VCaP (cell line): ENCODE data around the gene COL18A1.

Experiments used
- H3K27ac ChIP-seq: fragments of 450-650 bp; 2 replicates; pipeline ENCODE4 v1.5.1; 2017
- TF ChIP-seq, protein P1 (sequence below): fragments of 450-650 bp; conservative IDR thresholded peaks from 2 replicates; pipeline ENCODE4 v1.5.1; 2017; ENCODE audit warnings: mild to moderate bottlenecking, moderate library complexity

Gene COL18A1

DNA sequence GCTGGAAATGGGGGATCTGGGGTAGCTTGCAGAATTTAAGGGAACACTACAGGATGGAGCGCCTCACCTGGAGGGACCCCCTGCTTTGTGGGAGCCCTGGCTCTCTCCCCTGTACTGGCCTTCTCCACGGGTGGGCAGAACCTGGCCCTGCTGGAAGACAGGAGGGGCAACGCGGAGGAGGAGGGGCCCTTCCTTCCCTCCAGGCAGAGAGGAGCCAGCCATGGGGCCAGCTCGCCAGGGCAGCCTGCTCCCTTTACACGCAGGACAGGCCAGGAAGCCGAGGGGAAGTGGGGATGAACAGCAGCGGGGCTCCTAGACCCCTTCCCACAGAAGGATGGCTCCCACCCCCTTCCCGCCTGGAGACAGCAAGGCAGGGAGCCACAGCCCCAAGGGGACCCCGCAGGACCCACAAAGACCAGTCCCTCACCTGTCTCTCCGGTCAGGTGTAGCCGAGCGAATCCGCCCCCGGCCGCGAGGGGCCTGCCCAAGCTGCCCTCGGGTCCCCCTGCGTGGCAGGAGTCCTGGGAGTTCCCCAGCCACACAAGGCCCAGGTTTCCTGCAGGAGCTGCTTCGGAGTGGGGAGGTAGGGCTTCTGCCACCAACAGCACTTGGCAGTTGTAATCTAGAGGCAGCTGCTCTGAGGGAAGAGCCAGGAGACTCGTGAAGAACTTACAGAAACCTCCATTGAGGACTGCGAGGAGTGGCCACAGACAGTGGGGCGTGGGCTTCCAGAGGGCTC lies 138.9 kb downstream of the COL18A1 start:
- TF ChIP-seq, protein P1, sequence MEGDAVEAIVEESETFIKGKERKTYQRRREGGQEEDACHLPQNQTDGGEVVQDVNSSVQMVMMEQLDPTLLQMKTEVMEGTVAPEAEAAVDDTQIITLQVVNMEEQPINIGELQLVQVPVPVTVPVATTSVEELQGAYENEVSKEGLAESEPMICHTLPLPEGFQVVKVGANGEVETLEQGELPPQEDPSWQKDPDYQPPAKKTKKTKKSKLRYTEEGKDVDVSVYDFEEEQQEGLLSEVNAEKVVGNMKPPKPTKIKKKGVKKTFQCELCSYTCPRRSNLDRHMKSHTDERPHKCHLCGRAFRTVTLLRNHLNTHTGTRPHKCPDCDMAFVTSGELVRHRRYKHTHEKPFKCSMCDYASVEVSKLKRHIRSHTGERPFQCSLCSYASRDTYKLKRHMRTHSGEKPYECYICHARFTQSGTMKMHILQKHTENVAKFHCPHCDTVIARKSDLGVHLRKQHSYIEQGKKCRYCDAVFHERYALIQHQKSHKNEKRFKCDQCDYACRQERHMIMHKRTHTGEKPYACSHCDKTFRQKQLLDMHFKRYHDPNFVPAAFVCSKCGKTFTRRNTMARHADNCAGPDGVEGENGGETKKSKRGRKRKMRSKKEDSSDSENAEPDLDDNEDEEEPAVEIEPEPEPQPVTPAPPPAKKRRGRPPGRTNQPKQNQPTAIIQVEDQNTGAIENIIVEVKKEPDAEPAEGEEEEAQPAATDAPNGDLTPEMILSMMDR = no peak
- H3K27ac ChIP-seq = peak overlapping the region; percentile 90; the same call in 1 of the 2 replicates

DNA sequence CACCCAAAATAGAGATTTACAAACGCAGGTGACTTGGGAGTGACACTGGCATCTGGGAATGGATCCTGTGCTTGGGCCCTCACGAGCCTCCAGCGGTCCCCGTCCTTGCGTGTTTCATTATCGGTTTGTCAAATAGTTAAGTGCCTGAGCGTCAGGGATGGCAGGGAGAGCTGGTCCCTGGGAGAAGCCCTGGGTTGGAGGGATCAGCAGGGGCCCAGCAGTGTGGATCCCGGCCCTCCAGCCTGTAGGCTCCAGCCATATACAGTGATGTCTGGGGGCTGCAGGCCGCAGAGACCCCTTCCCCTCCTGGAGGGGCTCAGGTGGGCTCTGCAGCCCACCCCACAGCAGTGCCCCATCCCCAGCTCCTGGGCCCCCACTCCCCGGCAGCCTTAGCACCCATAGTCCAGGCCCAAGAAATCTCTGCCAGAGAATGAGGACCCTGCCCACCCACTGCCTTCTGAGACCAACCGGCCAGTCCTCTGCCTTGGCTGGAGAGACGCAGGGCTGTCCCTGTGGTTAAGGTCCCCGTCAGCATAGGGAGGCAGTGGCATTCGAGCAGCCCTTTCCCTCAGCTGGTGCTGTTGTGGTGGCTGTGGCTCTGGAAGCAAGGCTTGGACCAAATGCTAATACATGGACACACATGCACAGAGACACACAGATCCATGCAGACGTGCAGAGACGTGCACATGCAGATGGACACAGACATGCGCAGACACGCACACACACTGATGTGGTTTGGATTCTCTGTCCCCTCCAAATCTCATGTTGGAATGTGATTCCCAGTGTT lies 139.7 kb downstream of the COL18A1 start:
- TF ChIP-seq, protein P1 = no peak
- 0 out of 2 replicates have a peak overlapping the region, but pooled peaks have one; percentile 90 for H3K27ac ChIP-seq

- TF ChIP-seq, protein P1 = no peak
- H3K27ac ChIP-seq = no peak overlapping the region
Measured at GRCh38 chr21:45545236-45545570, 140.2 kb downstream of the COL18A1 start.

DNA sequence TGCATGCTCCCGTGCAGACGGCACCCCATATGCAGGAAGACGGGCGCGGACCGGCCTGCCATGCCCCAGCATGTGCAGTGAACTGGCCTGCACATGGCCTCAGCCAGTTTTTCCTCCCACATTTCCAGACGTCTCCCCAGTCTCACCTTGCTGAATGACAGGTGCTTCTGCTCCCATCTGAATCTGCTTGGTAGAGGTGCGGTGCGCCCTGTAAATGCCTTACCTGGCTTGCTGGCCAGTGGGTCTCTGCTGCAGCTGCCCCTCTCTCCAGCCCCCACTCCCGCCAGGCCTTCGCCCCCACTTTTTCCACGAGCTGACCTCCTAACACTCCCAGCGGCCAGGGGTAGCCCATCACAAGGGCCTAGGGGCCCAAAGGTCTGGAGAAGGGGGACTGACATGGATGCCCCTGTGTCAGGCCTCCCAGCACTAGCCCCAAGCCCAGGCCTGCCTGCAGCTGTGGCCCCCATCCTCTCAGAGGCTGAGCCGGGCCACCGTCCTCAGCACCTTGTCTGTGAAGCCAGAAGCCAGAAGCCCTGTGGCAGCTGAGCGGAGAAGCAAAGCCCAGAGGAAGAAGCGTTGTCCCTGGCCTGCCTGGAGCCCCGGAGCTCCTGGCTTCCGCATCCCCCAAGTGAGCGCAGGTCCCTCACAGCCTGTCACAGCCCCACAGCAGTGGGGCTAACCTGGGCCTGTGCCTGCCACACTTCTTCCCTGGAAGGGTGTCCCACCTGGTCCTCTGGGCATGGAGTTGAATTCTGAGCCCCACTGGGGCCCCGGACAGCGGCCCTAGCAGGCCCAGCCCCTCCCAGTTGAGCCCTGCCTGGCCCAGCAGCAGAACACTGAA lies 140.9 kb downstream of the COL18A1 start:
- TF ChIP-seq, protein P1 = no peak
- H3K27ac ChIP-seq = no peak overlapping the region

- H3K27ac ChIP-seq = no peak overlapping the region
- TF ChIP-seq, protein P1 = no peak
Measured at GRCh38 chr21:45546636-45547544, 141.9 kb downstream of the COL18A1 start.

GRCh38 chr21:45547545-45547900 lies 142.6 kb downstream of the COL18A1 start:
- TF ChIP-seq, protein P1 = no peak
- H3K27ac ChIP-seq = no peak overlapping the region
